ENCODE measurements around the gene KCNK15.

- TF ChIP-seq CTCF (IDR thresholded peaks at IDR 0.05) (no peak), EZH2 (IDR thresholded peaks at IDR 0.05; ENCODE audit: borderline replicate concordance, insufficient read depth, low read depth, low read length, poor library complexity, severe bottlenecking) (no peak)
Measured at GRCh38 chr20:44739942-44740341, 5.7 kb upstream of the KCNK15 start.
